IPS DF 19.7 (cell line): ENCODE results near the gene SELENOT.

ENCODE experiments used
- DNase-seq: peaks from one replicate; pipeline ENCODE4 v3.0.0-alpha.2; 2013; ENCODE audit warnings: low read depth, low spot score

SELENOT gene

DNA sequence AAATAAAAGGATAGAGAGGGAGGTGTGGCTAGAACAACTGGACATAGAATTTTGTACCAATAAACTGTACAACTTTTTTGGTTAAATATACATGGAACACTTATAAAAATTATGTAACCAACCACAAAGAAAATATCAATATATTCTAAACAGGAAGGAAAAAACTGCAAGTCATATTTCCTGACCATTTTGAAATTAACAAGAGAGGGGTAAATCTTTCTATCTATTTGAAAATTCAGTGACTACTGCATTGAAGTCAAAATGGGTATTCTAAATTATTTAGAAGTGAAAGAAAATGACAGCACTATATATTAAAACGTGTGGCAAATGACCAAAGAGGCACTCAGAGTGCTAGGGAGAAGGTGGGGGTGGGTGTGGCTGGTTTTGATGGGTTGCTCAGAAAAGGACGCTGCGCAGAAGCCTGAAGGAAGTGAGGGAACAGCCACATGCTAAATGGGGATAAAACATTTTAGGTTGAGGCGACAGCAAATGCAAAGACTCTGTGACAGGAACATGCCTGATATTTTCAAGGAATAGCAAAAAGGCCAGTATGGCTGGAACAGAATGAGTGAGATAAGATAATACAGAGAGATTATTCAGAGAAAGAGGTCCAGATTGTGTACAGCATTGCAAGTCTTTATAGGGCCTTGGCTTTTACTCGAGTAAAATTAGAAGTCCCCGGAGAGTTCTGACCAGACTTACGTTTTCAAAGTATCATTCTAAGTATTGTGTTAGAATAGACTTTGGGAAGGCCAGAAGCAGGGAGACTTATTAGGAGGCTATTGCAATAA is 59.5 kb downstream of the SELENOT start:
- DNase-seq: no peak

DNA sequence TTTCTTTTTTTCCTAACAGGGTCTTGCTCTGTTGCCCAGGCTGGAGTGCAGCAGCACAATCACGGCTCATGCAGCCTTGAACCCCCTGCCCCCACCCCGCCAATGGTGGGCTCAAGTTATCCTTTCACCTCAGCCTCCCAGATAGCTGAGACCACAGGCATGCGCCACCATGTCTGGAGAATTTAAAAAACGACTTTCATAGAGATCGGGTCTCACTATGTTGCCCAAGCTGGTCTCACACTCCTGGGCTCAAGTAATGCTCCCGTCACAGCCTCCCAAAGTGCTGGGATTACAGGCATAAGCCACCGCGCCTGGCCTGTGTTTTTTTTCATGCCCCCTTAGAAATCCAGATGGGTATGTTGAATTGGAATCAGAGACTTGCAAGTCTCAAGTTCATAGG is 60.3 kb downstream of the SELENOT start:
- DNase-seq: no peak

DNA sequence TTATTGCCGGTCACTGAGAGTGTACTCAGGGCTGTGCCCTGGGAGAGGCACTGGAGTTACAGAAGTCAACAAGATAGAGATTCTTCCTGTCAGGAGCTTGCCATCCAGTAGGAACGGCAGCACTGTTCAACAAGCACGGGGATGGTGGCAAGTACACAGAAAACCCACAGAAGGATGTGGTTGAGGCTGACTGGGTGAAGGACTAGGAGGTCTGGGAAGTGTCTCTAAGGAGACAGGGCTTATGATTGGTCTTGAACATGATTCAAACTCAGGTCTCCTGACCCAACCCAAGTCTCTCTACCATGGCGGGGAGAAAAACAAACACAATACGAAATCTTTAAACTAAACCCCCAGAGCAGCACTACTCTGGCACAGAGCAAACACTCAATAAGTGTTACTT is 63.0 kb downstream of the SELENOT start:
- DNase-seq: no peak

DNA sequence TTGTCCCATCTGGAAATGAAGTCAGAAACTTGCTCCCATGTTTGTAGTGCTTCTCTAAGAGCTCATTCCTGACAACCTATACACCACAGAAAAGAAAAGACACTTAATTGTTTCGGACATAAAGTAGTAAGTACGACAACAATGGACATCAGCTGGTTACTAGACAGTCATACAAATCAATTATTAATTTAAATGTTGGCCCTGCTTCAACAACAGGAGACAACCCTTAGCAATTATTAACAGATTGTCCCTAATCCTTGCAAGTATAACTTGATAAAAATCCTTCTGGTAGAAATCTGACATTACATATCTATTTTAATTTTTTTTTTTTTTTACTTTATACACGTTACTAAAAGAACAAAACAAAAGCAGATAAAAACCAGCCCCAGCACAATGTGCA is 70.8 kb downstream of the SELENOT start:
- no peak for DNase-seq

DNA sequence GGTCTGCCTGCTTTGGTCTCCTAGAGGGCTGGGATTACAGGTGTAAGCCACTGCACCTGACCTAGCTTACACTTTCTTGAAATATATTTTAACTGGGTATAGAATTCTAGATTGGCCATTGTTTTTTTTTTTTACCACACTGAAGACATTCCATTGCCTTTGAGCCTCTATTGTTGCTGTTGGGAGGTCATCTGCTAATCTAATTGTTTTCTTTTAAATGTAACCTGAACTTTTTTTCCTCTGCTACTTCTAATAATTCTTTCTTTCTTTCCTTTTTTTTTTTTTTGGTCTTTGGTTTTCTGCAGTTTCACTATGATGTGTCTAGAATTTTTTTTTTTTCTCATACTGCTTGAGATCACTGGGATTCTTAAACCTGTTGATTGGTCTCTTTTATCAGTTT is 72.5 kb downstream of the SELENOT start:
- DNase-seq: no peak
